Measurements from ENCODE around the gene TMC7.

DNA sequence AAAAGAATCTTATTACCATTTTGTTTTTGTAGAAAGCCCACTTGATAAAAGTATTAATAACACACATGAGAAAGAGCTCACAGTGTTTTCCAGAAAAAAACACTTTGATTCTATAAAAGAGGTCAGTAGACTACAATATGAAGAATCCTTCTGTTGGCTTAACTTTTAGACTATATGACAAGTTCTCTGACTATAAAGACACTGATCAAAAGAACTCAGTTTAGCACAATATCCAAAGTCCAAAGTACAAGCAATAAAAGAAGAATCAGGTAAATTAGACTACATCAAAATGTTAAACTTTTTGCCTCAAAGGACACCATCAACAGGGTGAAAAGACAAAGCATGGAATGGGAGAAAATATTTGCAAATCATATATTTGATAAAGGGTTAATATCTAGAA is 46.3 kb upstream of the TMC7 start:
- TF ChIP-seq, protein P1, sequence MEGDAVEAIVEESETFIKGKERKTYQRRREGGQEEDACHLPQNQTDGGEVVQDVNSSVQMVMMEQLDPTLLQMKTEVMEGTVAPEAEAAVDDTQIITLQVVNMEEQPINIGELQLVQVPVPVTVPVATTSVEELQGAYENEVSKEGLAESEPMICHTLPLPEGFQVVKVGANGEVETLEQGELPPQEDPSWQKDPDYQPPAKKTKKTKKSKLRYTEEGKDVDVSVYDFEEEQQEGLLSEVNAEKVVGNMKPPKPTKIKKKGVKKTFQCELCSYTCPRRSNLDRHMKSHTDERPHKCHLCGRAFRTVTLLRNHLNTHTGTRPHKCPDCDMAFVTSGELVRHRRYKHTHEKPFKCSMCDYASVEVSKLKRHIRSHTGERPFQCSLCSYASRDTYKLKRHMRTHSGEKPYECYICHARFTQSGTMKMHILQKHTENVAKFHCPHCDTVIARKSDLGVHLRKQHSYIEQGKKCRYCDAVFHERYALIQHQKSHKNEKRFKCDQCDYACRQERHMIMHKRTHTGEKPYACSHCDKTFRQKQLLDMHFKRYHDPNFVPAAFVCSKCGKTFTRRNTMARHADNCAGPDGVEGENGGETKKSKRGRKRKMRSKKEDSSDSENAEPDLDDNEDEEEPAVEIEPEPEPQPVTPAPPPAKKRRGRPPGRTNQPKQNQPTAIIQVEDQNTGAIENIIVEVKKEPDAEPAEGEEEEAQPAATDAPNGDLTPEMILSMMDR (IDR thresholded peaks at IDR 0.05) = no peak
- no peak for TF ChIP-seq POLR2A (IDR thresholded peaks at IDR 0.05)

Measured in testis (tissue), 2 donors.